Fibroblast of lung (primary cell): Measurements from ENCODE around the gene DLG3.

ENCODE experiments used
- EZH2 ChIP-seq: IDR thresholded peaks from 2 replicates; pipeline ENCODE4 v1.5.1; 2012; ENCODE audit warnings: low read length, control low read depth, mild to moderate bottlenecking; ENCODE audit errors: missing control alignments
- TF ChIP-seq, protein P1 (sequence below), 2 donors: IDR thresholded peaks in 1 of 2; conservative IDR thresholded peaks in 1 of 2; 1 replicate in 1 of 2; 2 replicates in 1 of 2; pipeline ENCODE4 v1.5.1; 2011 to 2012; ENCODE audit warnings: low read length in 2 of 2, control low read depth in 1 of 2, inconsistent platforms in 1 of 2, low read depth in 1 of 2, mild to moderate bottlenecking in 1 of 2

DNA sequence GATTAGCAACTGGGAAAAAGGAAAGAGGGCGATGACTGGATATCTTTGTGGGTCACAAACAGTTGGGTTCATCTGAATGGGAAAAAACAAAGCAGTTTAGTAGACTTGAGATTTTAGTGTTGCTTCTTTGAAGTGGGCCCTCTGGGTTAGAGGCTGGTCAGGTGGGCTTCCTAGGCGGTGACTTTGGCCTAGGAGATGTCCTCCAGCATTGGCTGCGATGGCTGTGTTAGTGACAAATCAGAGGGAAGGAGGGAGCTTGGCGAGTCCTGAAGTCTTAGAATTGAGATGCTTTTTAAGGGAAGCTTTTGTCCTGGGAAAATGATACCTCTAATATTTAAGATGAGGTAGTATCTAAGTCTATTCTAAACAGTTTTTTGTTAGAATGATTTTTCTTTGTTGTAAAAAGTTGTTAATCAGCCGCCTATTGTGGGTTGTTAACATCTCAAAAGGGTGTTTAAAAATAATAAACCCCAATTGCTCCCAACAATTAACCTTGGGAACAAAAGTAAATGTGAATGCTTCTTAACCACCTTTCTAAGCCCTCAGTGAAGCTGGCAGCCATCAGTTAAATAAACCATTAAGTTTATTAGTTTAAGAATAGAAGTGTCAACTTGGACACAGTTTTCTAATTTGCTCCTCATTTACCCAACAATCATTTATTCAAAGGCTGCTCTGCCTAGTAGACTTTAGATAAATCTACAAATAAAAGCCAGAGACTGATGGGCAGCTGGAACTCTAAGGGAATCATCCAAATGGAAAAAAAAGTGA is 31.7 kb downstream of the DLG3 start:
- TF ChIP-seq, protein P1, sequence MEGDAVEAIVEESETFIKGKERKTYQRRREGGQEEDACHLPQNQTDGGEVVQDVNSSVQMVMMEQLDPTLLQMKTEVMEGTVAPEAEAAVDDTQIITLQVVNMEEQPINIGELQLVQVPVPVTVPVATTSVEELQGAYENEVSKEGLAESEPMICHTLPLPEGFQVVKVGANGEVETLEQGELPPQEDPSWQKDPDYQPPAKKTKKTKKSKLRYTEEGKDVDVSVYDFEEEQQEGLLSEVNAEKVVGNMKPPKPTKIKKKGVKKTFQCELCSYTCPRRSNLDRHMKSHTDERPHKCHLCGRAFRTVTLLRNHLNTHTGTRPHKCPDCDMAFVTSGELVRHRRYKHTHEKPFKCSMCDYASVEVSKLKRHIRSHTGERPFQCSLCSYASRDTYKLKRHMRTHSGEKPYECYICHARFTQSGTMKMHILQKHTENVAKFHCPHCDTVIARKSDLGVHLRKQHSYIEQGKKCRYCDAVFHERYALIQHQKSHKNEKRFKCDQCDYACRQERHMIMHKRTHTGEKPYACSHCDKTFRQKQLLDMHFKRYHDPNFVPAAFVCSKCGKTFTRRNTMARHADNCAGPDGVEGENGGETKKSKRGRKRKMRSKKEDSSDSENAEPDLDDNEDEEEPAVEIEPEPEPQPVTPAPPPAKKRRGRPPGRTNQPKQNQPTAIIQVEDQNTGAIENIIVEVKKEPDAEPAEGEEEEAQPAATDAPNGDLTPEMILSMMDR (conservative IDR thresholded peaks at IDR 0.05 in 1 of 2, IDR thresholded peaks at IDR 0.05 in 1 of 2; ENCODE audit: low read depth in 1 of 2, low read length in 2 of 2) = no peak
- TF ChIP-seq EZH2 = no peak
